A549 (cell line): Measurements from ENCODE around the gene ADAMTS16. TPM values are rescaled to one million over a fixed set of nuclear protein-coding genes. Genes with fewer than 3 reads are reported as not detected.

Experiments used
- ATAC-seq, 2 experiments: fragments of 200-7000 bp in 1 of 2; fragments of >200 bp in 1 of 2; cut with Nextera tagmentation in 1 of 2; cut with Tn5 transposase in 1 of 2; 3 replicates each; pipeline versions ENCODE4 v1.8.0 to v1.9.1; 2018 to 2020; ENCODE audit warnings: mild to moderate bottlenecking in 1 of 2, moderate library complexity in 1 of 2
- CTCF ChIA-PET: fragments of 300-600 bp; sonication (Branson Sonifier 250); formaldehyde crosslinking; extraction: SDS; loops from one replicate; lab custom pipeline; 2021; ENCODE audit warnings: antibody characterized with exemption, inconsistent platforms; lab: Yijun Ruan, JAX
- POLR2A ChIA-PET: fragments of 350-600 bp; formaldehyde crosslinking; extraction: SDS; loops from one replicate; lab custom pipeline; 2021; ENCODE audit warnings: antibody characterized with exemption, inconsistent platforms; lab: Yijun Ruan, JAX
- DNase-seq, 2 experiments: peaks; one replicate each; pipeline versions ENCODE4 v3.0.0 to v3.0.0-alpha.2; 2011 to 2016; ENCODE audit warnings: low read depth in 1 of 2, low spot score in 1 of 2
- FAIRE-seq: peaks from 2 replicates; lab custom pipeline; 2011; peaks lifted over from hg19 to GRCh38; lab: Jason Lieb, UNC
- H3K27ac ChIP-seq, 2 experiments: fragments of >200 bp; sonication (Bioruptor Twin); formaldehyde crosslinking; 3 replicates each; pipeline ENCODE4 v1.5.1; 2016 to 2017
- H3K4me1 ChIP-seq: fragments of >200 bp; sonication (Bioruptor Twin); formaldehyde crosslinking; 3 replicates; pipeline ENCODE4 v1.6.1; 2016
- H3K4me2 ChIP-seq: fragments of >200 bp; sonication (Bioruptor Twin); formaldehyde crosslinking; 3 replicates; pipeline ENCODE4 v1.6.1; 2016
- H3K4me3 ChIP-seq: fragments of >200 bp; sonication (Bioruptor Twin); formaldehyde crosslinking; 3 replicates; pipeline ENCODE4 v1.5.1; 2016
- H3K9me3 ChIP-seq: fragments of >200 bp; sonication (Bioruptor Twin); formaldehyde crosslinking; 3 replicates; pipeline ENCODE4 v1.6.1; 2016
- ATOH8 ChIP-seq: fragments of 250-450 bp; sonication (Bioruptor Pico); IDR thresholded peaks from 2 replicates; pipeline ENCODE4 v1.5.0; 2020; ENCODE audit warnings: low read depth, mild to moderate bottlenecking, moderate library complexity
- CBX8 ChIP-seq: fragments of 200-600 bp; sonication (generic); IDR thresholded peaks from 2 replicates; pipeline ENCODE4 v1.6.1; 2016
- CEBPB ChIP-seq, 2 experiments: fragments of >200 bp in 1 of 2; sonication (Bioruptor Twin) in 1 of 2; formaldehyde crosslinking in 1 of 2; IDR thresholded peaks; 2 replicates each; pipeline ENCODE4 v1.6.1; 2012 to 2016
- CHD2 ChIP-seq: fragments of 150-350 bp; IDR thresholded peaks from 2 replicates; pipeline ENCODE4 v1.6.1; 2014; ENCODE audit warnings: low read length; ENCODE audit not compliant: partially characterized antibody
- CHD4 ChIP-seq: fragments of 200-600 bp; sonication (generic); IDR thresholded peaks from 2 replicates; pipeline ENCODE4 v1.6.1; 2016; ENCODE audit warnings: antibody characterized with exemption, mild to moderate bottlenecking, borderline replicate concordance
- EP300 ChIP-seq, 2 experiments: fragments of >200 bp; sonication (Bioruptor Twin); formaldehyde crosslinking; IDR thresholded peaks; 2 replicates in 1 of 2; 3 replicates in 1 of 2; pipeline ENCODE4 v1.6.1; 2016 to 2017
- ESRRA ChIP-seq: fragments of 150-350 bp; IDR thresholded peaks from 2 replicates; pipeline ENCODE4 v1.6.1; 2014; ENCODE audit warnings: mild to moderate bottlenecking, low read length, borderline replicate concordance
- FOSB ChIP-seq: fragments of 250-450 bp; sonication (Bioruptor Pico); IDR thresholded peaks from 2 replicates; pipeline ENCODE4 v1.5.0; 2020; ENCODE audit warnings: mild to moderate bottlenecking, moderate library complexity
- GATA3 ChIP-seq: IDR thresholded peaks from 2 replicates; pipeline ENCODE4 v1.6.1; 2012; ENCODE audit warnings: borderline replicate concordance
- HEYL ChIP-seq: fragments of 250-450 bp; sonication (Bioruptor Pico); IDR thresholded peaks from 2 replicates; pipeline ENCODE4 v1.8.0; 2021; ENCODE audit warnings: mild to moderate bottlenecking, moderate library complexity
- HOXA7 ChIP-seq: fragments of 250-450 bp; sonication (Bioruptor Pico); IDR thresholded peaks from 2 replicates; pipeline ENCODE4 v1.5.0; 2020; ENCODE audit warnings: mild to moderate bottlenecking, moderate library complexity
- KDM1A ChIP-seq: fragments of 200-600 bp; sonication (generic); IDR thresholded peaks from 2 replicates; pipeline ENCODE4 v1.6.1; 2016; ENCODE audit warnings: low read depth, mild to moderate bottlenecking
- KDM5A ChIP-seq: fragments of 200-600 bp; sonication (generic); IDR thresholded peaks from 2 replicates; pipeline ENCODE4 v1.6.1; 2016; ENCODE audit warnings: antibody characterized with exemption, mild to moderate bottlenecking
- NPAS2 ChIP-seq: fragments of 250-450 bp; sonication (Bioruptor Pico); IDR thresholded peaks from 2 replicates; pipeline ENCODE4 v1.8.0; 2022; ENCODE audit warnings: mild to moderate bottlenecking, moderate library complexity, borderline replicate concordance
- PBX3 ChIP-seq: IDR thresholded peaks from 2 replicates; pipeline ENCODE4 v1.6.1; 2012
- PHF8 ChIP-seq: fragments of 200-600 bp; sonication (generic); IDR thresholded peaks from 2 replicates; pipeline ENCODE4 v1.6.1; 2016; ENCODE audit warnings: low read depth, mild to moderate bottlenecking, antibody characterized with exemption, moderate library complexity, borderline replicate concordance
- POLR2AphosphoS2 ChIP-seq: conservative IDR thresholded peaks from 2 replicates; pipeline ENCODE4 v1.6.1; 2012; ENCODE audit warnings: low read length, improper control_type of control experiment, inconsistent platforms
- RAD21 ChIP-seq, 2 experiments: fragments of >200 bp in 1 of 2; sonication (Bioruptor Twin) in 1 of 2; formaldehyde crosslinking in 1 of 2; IDR thresholded peaks in 1 of 2; conservative IDR thresholded peaks in 1 of 2; 2 replicates in 1 of 2; 3 replicates in 1 of 2; pipeline ENCODE4 v1.6.1; 2012 to 2018; ENCODE audit warnings: inconsistent platforms in 1 of 2
- RCOR1 ChIP-seq: fragments of 150-350 bp; IDR thresholded peaks from 2 replicates; pipeline ENCODE4 v1.6.1; 2014; ENCODE audit warnings: antibody characterized with exemption, low read length, low read depth
- REST ChIP-seq: fragments of 200-600 bp; sonication (generic); IDR thresholded peaks from 2 replicates; pipeline ENCODE4 v1.6.1; 2016; ENCODE audit warnings: antibody characterized with exemption, mild to moderate bottlenecking, moderate library complexity
- RFX5 ChIP-seq: fragments of 450-650 bp; IDR thresholded peaks from 2 replicates; pipeline ENCODE4 v1.7.1; 2014; ENCODE audit warnings: antibody characterized with exemption, mild to moderate bottlenecking, moderate library complexity
- SMC3 ChIP-seq: fragments of >200 bp; sonication (Bioruptor Twin); formaldehyde crosslinking; IDR thresholded peaks from 3 replicates; pipeline ENCODE4 v1.6.1; 2018; ENCODE audit warnings: inconsistent platforms
- SREBF2 ChIP-seq: fragments of 450-650 bp; IDR thresholded peaks from 2 replicates; pipeline ENCODE4 v1.6.1; 2014; ENCODE audit warnings: mild to moderate bottlenecking, moderate library complexity
- TP53 ChIP-seq: fragments of 250-450 bp; sonication (Bioruptor Pico); IDR thresholded peaks from 2 replicates; pipeline ENCODE4 v1.5.0; 2021; ENCODE audit warnings: mild to moderate bottlenecking, moderate library complexity
- ZC3H11A ChIP-seq: fragments of 450-650 bp; IDR thresholded peaks from 2 replicates; pipeline ENCODE4 v1.6.1; 2014; ENCODE audit warnings: antibody characterized with exemption, mild to moderate bottlenecking
- ZNF302 ChIP-seq: fragments of 250-450 bp; sonication (Bioruptor Pico); IDR thresholded peaks from 2 replicates; pipeline ENCODE4 v1.9.0; 2021; ENCODE audit warnings: inconsistent platforms, mild to moderate bottlenecking, moderate library complexity
- ZSCAN20 ChIP-seq: fragments of 250-450 bp; sonication (Bioruptor Pico); IDR thresholded peaks from 2 replicates; pipeline ENCODE4 v1.8.0; 2022; ENCODE audit warnings: mild to moderate bottlenecking, moderate library complexity
- WGBS: methylation state at CpG from one replicate; pipeline ENCODE4 v1.1.6; 2017; ENCODE audit errors: missing lambda C conversion rate; 5-methylcytosine and 5-hydroxymethylcytosine counted together
- polyA plus RNA-seq, 4 experiments: library from polyadenylated mRNA; depleted of rRNA in 3 of 4; stranded (reverse); fragments of >200 nt; fragmentation: RNase III in 1 of 4; extraction: RNeasy Plus Mini Kit Qiagen cat#74134 plus additional on column Dnase treatment in 1 of 4; gene quantifications; 2 replicates in 3 of 4; 3 replicates in 1 of 4; pipeline ENCODE4 v1.2.3, GENCODE V29; 2011 to 2017
- TF ChIP-seq, protein P1 (sequence below): IDR thresholded peaks from 2 replicates; pipeline ENCODE4 v1.6.1; 2012
- TF ChIP-seq, protein P2 (sequence below): IDR thresholded peaks from 2 replicates; pipeline ENCODE4 v1.6.1; 2012; ENCODE audit warnings: low read depth, borderline replicate concordance
- TF ChIP-seq, protein P3 (sequence below): fragments of >200 bp; sonication (Bioruptor Twin); formaldehyde crosslinking; IDR thresholded peaks from 3 replicates; pipeline ENCODE4 v1.6.1; 2016

The ADAMTS16 gene
- polyA plus RNA-seq, 2 of the 4 experiments (the other 2 are of a cell fraction): 0.71 to 1.0 TPM

DNA sequence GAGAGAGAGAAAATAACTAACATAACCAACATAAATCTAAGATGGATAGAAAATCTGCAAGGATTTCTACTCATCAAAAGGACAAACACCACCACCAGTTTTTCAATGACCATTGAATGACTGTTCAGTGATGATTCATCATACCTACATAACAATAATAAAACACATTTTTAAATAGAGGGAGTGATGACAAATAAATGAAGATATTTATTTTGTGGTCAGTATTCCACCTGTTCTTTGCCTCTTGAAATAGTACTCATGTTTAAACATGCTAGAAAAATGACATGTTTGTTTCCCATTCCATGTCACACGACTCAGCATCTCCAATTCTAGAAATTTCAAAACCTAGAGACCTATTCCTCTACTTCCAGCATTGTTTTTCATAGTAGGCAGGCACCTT is 34.6 kb upstream of the ADAMTS16 start:
- H3K27ac ChIP-seq: no peak overlapping the region
- H3K9me3 ChIP-seq: peaks cover 9% of the 10 kb centered on the region; the same call in 1 of the 3 replicates
- ATAC-seq (no peak), FAIRE-seq (no peak), DNase-seq (no peak)
- ChIA-PET POLR2A (no interaction called here), CTCF (no interaction called here)
- 0% methylated on average over 1 of the region's 1 CpG for WGBS
- H3K4me2 ChIP-seq: no peak overlapping the region
- TF ChIP-seq KDM1A: no peak
- no peak for TF ChIP-seq RAD21 (conservative IDR thresholded peaks at IDR 0.05 in 1 of 2, IDR thresholded peaks at IDR 0.05 in 1 of 2)
- no peak for TF ChIP-seq RFX5
- no peak for TF ChIP-seq ZNF302
- no peak for TF ChIP-seq CBX8
- no peak for TF ChIP-seq NPAS2 (CRISPR knock-in tag)
- no peak for TF ChIP-seq REST
- TF ChIP-seq, protein P1, sequence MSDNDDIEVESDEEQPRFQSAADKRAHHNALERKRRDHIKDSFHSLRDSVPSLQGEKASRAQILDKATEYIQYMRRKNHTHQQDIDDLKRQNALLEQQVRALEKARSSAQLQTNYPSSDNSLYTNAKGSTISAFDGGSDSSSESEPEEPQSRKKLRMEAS: no peak
- TF ChIP-seq CHD2: no peak
- TF ChIP-seq, protein P2, sequence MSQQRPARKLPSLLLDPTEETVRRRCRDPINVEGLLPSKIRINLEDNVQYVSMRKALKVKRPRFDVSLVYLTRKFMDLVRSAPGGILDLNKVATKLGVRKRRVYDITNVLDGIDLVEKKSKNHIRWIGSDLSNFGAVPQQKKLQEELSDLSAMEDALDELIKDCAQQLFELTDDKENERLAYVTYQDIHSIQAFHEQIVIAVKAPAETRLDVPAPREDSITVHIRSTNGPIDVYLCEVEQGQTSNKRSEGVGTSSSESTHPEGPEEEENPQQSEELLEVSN: no peak
- TF ChIP-seq HOXA7 (CRISPR knock-in tag): no peak
- TF ChIP-seq ESRRA: no peak
- no peak for TF ChIP-seq PHF8
- no peak for TF ChIP-seq EP300 (IDR thresholded peaks at IDR 0.05)
- no peak for TF ChIP-seq GATA3
- TF ChIP-seq ZSCAN20 (CRISPR knock-in tag): no peak
- no peak for TF ChIP-seq FOSB (CRISPR knock-in tag)
- no peaks in the 10 kb centered on the region for H3K4me1 ChIP-seq
- no peak overlapping the region for H3K4me3 ChIP-seq

GRCh38 chr5:5116956-5117355 is 23.2 kb upstream of the ADAMTS16 start:
- DNase-seq (no peak), ATAC-seq (no peak), FAIRE-seq (no peak)
- ChIA-PET POLR2A (no interaction called here), CTCF (no interaction called here)
- Histone ChIP-seq H3K9me3 (no peaks in the 10 kb centered on the region), H3K4me1 (no peaks in the 10 kb centered on the region), H3K27ac (no peak overlapping the region), H3K4me2 (no peak overlapping the region), H3K4me3 (no peak overlapping the region)
- TF ChIP-seq CHD2 (no peak), ZSCAN20 (CRISPR knock-in tag) (no peak), ATOH8 (CRISPR knock-in tag) (no peak), CBX8 (no peak), CEBPB (IDR thresholded peaks at IDR 0.05) (no peak), SMC3 (no peak), CHD4 (no peak), TP53 (no peak), FOSB (CRISPR knock-in tag) (no peak), ZC3H11A (no peak), KDM5A (no peak), HEYL (no peak), SREBF2 (no peak), POLR2AphosphoS2 (no peak), PBX3 (no peak), RCOR1 (no peak)
- TF ChIP-seq, protein P3, sequence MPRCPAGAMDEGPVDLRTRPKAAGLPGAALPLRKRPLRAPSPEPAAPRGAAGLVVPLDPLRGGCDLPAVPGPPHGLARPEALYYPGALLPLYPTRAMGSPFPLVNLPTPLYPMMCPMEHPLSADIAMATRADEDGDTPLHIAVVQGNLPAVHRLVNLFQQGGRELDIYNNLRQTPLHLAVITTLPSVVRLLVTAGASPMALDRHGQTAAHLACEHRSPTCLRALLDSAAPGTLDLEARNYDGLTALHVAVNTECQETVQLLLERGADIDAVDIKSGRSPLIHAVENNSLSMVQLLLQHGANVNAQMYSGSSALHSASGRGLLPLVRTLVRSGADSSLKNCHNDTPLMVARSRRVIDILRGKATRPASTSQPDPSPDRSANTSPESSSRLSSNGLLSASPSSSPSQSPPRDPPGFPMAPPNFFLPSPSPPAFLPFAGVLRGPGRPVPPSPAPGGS: no peak
